Suprapubic skin (tissue), 4 donors: Measurements from ENCODE around the gene ALKBH2. TPM values are rescaled to one million over a fixed set of nuclear protein-coding genes. Genes with fewer than 3 reads are reported as not detected.

Experiments used
- DNase-seq, 2 donors: peaks; one replicate each; pipeline ENCODE4 v3.0.0-alpha.2; 2019; ENCODE audit warnings: low spot score in 2 of 2
- H3K27ac ChIP-seq: fragments of 200-600 bp; sonication (generic); one replicate; pipeline ENCODE4 v1.5.1; 2019
- H3K27me3 ChIP-seq: fragments of 200-600 bp; sonication (generic); one replicate; pipeline ENCODE4 v1.5.1; 2019
- H3K36me3 ChIP-seq: fragments of 200-600 bp; sonication (generic); one replicate; pipeline ENCODE4 v1.5.1; 2019
- H3K4me1 ChIP-seq: fragments of 200-600 bp; sonication (generic); one replicate; pipeline ENCODE4 v1.5.1; 2019
- H3K4me3 ChIP-seq: fragments of 200-600 bp; sonication (generic); one replicate; pipeline ENCODE4 v1.5.1; 2019; ENCODE audit warnings: mild to moderate bottlenecking
- H3K9me3 ChIP-seq: fragments of 200-600 bp; sonication (generic); one replicate; pipeline ENCODE4 v1.5.1; 2019
- EP300 ChIP-seq: sonication (generic); formaldehyde crosslinking; IDR thresholded peaks from one replicate; pipeline ENCODE4 v1.6.1; 2017; ENCODE audit warnings: antibody characterized with exemption
- POLR2A ChIP-seq, 2 donors: fragments of 450-650 bp; IDR thresholded peaks; one replicate each; pipeline ENCODE4 v1.6.1; 2017; ENCODE audit warnings: antibody characterized with exemption in 2 of 2, mild to moderate bottlenecking in 2 of 2, moderate library complexity in 2 of 2
- POLR2AphosphoS5 ChIP-seq, 3 donors: sonication (generic); formaldehyde crosslinking; IDR thresholded peaks; one replicate each; pipeline ENCODE4 v1.6.1; 2017; ENCODE audit warnings: antibody characterized with exemption in 3 of 3
- WGBS: methylation state at CpG from one replicate; pipeline ENCODE4 v1.1.5; 2018; 5-methylcytosine and 5-hydroxymethylcytosine counted together
- total RNA-seq, 4 donors: library from RNA; depleted of rRNA; stranded (reverse); fragments of >200 nt; gene quantifications; one replicate each; pipeline ENCODE4 v1.1.0, GENCODE V29; 2016
- TF ChIP-seq, protein P1 (sequence below), 2 donors: fragments of 200-600 bp in 1 of 2; fragments of 450-650 bp in 1 of 2; sonication (generic) in 1 of 2; IDR thresholded peaks; one replicate each; pipeline ENCODE4 v1.5.1; 2016 to 2019; ENCODE audit warnings: antibody characterized with exemption in 2 of 2, mild to moderate bottlenecking in 1 of 2, moderate library complexity in 1 of 2

Gene ALKBH2
- total RNA-seq, 4 donors from 2014 or later, result 18.8 to 36.0 (median 22.1) TPM

GRCh38 chr12:109126784-109127183, 33.5 kb upstream of the ALKBH2 start:
- Histone ChIP-seq H3K4me1 (peaks cover 16% of the 10 kb centered on the region), H3K4me3 (no peak overlapping the region), H3K27ac (peak overlapping the region; percentile 14), H3K27me3 (no peaks in the 10 kb centered on the region), H3K9me3 (no peaks in the 10 kb centered on the region), H3K36me3 (no peaks in the 10 kb centered on the region)
- DNase-seq, result no peak
- TF ChIP-seq, protein P1, sequence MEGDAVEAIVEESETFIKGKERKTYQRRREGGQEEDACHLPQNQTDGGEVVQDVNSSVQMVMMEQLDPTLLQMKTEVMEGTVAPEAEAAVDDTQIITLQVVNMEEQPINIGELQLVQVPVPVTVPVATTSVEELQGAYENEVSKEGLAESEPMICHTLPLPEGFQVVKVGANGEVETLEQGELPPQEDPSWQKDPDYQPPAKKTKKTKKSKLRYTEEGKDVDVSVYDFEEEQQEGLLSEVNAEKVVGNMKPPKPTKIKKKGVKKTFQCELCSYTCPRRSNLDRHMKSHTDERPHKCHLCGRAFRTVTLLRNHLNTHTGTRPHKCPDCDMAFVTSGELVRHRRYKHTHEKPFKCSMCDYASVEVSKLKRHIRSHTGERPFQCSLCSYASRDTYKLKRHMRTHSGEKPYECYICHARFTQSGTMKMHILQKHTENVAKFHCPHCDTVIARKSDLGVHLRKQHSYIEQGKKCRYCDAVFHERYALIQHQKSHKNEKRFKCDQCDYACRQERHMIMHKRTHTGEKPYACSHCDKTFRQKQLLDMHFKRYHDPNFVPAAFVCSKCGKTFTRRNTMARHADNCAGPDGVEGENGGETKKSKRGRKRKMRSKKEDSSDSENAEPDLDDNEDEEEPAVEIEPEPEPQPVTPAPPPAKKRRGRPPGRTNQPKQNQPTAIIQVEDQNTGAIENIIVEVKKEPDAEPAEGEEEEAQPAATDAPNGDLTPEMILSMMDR (IDR thresholded peaks at IDR 0.05), result no peak
- TF ChIP-seq POLR2AphosphoS5 (IDR thresholded peaks at IDR 0.05) (no peak), POLR2A (IDR thresholded peaks at IDR 0.05) (no peak)
- 72% methylated on average over 3 of the region's 3 CpGs for WGBS

DNA sequence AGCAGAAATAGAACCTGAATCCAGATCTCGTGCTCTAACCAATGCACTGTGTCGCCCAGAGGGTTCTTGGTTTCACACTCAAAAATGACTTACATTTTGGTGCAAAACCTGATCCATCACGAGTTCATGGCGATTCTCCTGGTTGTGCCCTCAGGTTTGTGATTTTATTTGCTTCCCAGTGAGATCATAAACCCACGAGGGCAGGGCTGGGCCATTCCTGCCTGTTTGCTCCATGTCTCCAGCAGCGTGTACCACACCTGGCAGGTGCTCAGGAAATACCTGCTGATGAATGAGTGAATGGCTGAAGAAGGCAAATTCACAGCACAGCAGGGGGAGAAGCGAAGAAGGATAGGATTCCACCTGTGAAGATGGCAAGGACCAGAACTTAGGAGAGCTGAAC, 32.5 kb upstream of the ALKBH2 start:
- no peaks in the 10 kb centered on the region for H3K27me3 ChIP-seq
- WGBS, result 93% methylated on average over 7 of the region's 7 CpGs
- H3K27ac ChIP-seq, result no peak overlapping the region
- peak in 1 of 2 donors; percentile 19 for DNase-seq
- H3K36me3 ChIP-seq, result no peaks in the 10 kb centered on the region
- peaks cover 10% of the 10 kb centered on the region for H3K4me1 ChIP-seq
- no peak overlapping the region for H3K4me3 ChIP-seq
- TF ChIP-seq EP300, result no peak
- TF ChIP-seq, protein P1 (IDR thresholded peaks at IDR 0.05), result no peak
- TF ChIP-seq POLR2AphosphoS5 (IDR thresholded peaks at IDR 0.05), result no peak
- TF ChIP-seq POLR2A (IDR thresholded peaks at IDR 0.05), result no peak
- H3K9me3 ChIP-seq, result no peaks in the 10 kb centered on the region

DNA sequence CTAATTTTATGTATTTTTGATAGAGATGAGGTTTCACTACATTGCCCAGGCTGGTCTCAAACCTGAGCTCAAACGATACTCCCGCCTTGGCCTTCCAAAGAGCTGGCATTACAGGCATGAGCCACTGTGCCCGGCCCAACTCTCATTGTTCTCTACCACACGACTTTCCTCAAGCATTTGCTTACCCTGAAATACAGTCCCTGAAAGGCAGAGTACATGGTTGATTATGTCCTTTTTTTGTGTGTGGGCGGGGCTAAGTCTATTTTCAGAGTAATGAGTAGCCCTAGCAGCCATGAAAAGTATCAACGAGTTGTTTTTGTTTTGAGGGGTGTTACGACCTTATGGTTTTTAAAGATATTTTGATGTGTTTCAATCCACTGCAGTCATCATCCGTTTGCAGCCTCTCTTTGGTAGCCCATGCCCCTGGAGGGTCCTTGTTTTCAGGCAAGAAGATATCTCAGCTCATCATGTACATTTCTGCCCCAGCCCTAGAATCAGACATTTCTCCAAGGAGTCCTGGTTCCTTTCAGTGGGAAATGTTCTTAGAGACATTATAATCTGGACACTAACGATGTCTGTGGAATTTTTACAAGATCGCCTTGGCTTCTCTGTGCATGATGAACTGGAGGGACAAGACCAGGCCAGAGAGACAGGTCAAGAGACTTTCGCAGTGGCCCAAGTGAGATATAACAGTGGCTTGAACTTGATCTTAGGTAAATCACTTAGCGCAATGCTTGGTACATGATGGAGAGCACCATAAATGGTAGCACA, 31.8 kb upstream of the ALKBH2 start:
- peak in 1 of 2 donors; percentile 37 for DNase-seq
- Histone ChIP-seq H3K27ac (no peak overlapping the region), H3K4me3 (no peak overlapping the region), H3K4me1 (peaks cover 7% of the 10 kb centered on the region), H3K36me3 (no peaks in the 10 kb centered on the region), H3K27me3 (no peaks in the 10 kb centered on the region), H3K9me3 (no peaks in the 10 kb centered on the region)
- no peak for TF ChIP-seq POLR2AphosphoS5 (IDR thresholded peaks at IDR 0.05)
- no peak for TF ChIP-seq POLR2A (IDR thresholded peaks at IDR 0.05)
- TF ChIP-seq, protein P1 (IDR thresholded peaks at IDR 0.05), result no peak
- no peak for TF ChIP-seq EP300
- 86% methylated on average over 12 of the region's 12 CpGs for WGBS

DNA sequence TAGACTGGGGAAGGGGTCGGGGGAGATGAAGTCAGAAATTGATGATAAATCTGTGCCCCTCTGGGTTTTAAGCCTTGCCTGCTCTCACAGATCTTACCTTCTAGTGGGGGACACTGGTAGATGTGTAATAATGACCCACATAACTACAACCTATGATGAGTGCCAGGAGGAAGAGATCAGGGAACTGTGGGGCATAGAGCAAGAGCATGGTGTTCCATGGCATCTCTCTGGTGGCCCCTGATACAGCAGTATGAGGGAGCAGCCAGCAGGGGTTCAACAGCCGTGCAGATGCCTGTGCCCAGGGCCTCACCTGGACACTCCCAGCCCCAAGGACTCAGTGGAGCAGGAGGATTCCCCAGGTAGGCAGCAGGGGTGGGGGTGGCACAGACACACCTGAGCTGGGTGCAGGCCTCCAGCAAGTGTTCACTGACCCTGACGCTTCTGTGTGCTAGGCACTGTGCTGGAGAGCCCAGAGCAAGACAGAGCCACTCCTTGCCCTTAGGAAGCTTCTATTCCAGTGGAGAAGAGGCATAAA, 28.1 kb upstream of the ALKBH2 start:
- Histone ChIP-seq H3K27ac (no peak overlapping the region), H3K36me3 (no peaks in the 10 kb centered on the region), H3K9me3 (no peaks in the 10 kb centered on the region), H3K4me1 (peaks cover 10% of the 10 kb centered on the region), H3K4me3 (no peak overlapping the region), H3K27me3 (no peaks in the 10 kb centered on the region)
- TF ChIP-seq POLR2AphosphoS5 (IDR thresholded peaks at IDR 0.05) (no peak), POLR2A (IDR thresholded peaks at IDR 0.05) (no peak), EP300 (no peak)
- TF ChIP-seq, protein P1 (IDR thresholded peaks at IDR 0.05), result no peak
- no peak for DNase-seq
- WGBS, result 90% methylated on average over 3 of the region's 3 CpGs

GRCh38 chr12:109120557-109120956, 27.3 kb upstream of the ALKBH2 start:
- DNase-seq, result no peak
- no peak overlapping the region for H3K27ac ChIP-seq
- WGBS, result 74% methylated on average over 4 of the region's 4 CpGs
- H3K36me3 ChIP-seq, result no peaks in the 10 kb centered on the region
- H3K4me3 ChIP-seq, result no peak overlapping the region
- no peaks in the 10 kb centered on the region for H3K9me3 ChIP-seq
- TF ChIP-seq POLR2A (IDR thresholded peaks at IDR 0.05) (no peak), EP300 (no peak), POLR2AphosphoS5 (IDR thresholded peaks at IDR 0.05) (no peak)
- TF ChIP-seq, protein P1 (IDR thresholded peaks at IDR 0.05), result no peak
- no peaks in the 10 kb centered on the region for H3K27me3 ChIP-seq
- peaks cover 18% of the 10 kb centered on the region for H3K4me1 ChIP-seq
